GM18505 (cell line): ENCODE measurements around the gene MGRN1.

Experiments used
- ATAC-seq: cut with Tn5 transposase; IDR thresholded peaks from one replicate; pipeline ENCODE4 v1.9.1; 2021; ENCODE audit not compliant: unreplicated experiment
- POLR2A ChIP-seq: IDR thresholded peaks from 4 replicates; pipeline ENCODE4 v1.6.1; 2011; ENCODE audit warnings: borderline replicate concordance; ENCODE audit not compliant: insufficient read depth, insufficient read length; ENCODE audit errors: extremely low read depth

Gene MGRN1

GRCh38 chr16:4655801-4656200, 31.2 kb downstream of the MGRN1 start:
- no peak for ATAC-seq
- TF ChIP-seq POLR2A: no peak

GRCh38 chr16:4656221-4656620, 31.6 kb downstream of the MGRN1 start:
- no peak for TF ChIP-seq POLR2A
- ATAC-seq: no peak

- no peak for ATAC-seq
- no peak for TF ChIP-seq POLR2A
Observed at GRCh38 chr16:4656695-4657686, 32.4 kb downstream of the MGRN1 start.

- ATAC-seq: no peak
- TF ChIP-seq POLR2A: no peak
Observed at GRCh38 chr16:4659363-4660353, 35.0 kb downstream of the MGRN1 start.

GRCh38 chr16:4660454-4661007, 35.9 kb downstream of the MGRN1 start:
- ATAC-seq: no peak
- TF ChIP-seq POLR2A: no peak

- no peak for TF ChIP-seq POLR2A
- ATAC-seq: no peak
Observed at GRCh38 chr16:4661661-4662060, 37.0 kb downstream of the MGRN1 start.

GRCh38 chr16:4663465-4663776, 38.8 kb downstream of the MGRN1 start:
- TF ChIP-seq POLR2A: no peak

GRCh38 chr16:4663777-4664465, 39.3 kb downstream of the MGRN1 start:
- no peak for TF ChIP-seq POLR2A
- ATAC-seq: no peak

More at GRCh38 chr16:4663465-4663776, 38.8 kb downstream of the MGRN1 start:
- no peak for ATAC-seq

- TF ChIP-seq POLR2A: no peak
- no peak for ATAC-seq
Observed at GRCh38 chr16:4664538-4665418, 40.2 kb downstream of the MGRN1 start.

GRCh38 chr16:4666537-4667202, 42.0 kb downstream of the MGRN1 start:
- ATAC-seq: no peak
- no peak for TF ChIP-seq POLR2A

GRCh38 chr16:4667203-4667963, 42.8 kb downstream of the MGRN1 start:
- no peak for TF ChIP-seq POLR2A
- ATAC-seq: no peak

- no peak for ATAC-seq
- no peak for TF ChIP-seq POLR2A
Observed at GRCh38 chr16:4668313-4668960, 43.8 kb downstream of the MGRN1 start.
